ENCODE data around the gene SERINC5.

DNA sequence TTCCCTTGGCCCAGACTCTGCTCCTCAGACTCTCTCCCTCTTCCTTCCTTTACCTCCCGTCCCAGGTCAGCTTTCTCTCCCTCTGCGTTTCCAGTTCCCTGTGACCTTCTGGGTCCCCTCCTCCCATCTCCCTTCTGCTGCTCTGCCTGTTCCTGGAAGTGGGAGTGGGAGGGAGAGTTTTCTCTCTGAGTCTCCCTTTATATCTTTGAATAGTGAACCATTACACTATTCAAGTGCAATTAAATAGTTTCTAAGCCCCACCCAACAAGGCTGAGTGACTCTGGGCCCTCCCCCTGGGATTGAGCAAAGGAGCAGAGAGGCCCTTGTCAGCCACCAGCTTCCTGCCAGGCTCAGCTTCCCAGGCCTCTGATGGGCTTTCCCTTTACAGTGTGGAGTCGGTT is 185.9 kb downstream of the SERINC5 start:
- no peak for TF ChIP-seq OSR1 (CRISPR knock-in tag; IDR thresholded peaks at IDR 0.05)
- TF ChIP-seq, protein P1, sequence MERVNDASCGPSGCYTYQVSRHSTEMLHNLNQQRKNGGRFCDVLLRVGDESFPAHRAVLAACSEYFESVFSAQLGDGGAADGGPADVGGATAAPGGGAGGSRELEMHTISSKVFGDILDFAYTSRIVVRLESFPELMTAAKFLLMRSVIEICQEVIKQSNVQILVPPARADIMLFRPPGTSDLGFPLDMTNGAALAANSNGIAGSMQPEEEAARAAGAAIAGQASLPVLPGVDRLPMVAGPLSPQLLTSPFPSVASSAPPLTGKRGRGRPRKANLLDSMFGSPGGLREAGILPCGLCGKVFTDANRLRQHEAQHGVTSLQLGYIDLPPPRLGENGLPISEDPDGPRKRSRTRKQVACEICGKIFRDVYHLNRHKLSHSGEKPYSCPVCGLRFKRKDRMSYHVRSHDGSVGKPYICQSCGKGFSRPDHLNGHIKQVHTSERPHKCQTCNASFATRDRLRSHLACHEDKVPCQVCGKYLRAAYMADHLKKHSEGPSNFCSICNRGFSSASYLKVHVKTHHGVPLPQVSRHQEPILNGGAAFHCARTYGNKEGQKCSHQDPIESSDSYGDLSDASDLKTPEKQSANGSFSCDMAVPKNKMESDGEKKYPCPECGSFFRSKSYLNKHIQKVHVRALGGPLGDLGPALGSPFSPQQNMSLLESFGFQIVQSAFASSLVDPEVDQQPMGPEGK (CRISPR knock-in tag; IDR thresholded peaks at IDR 0.05; ENCODE audit: borderline replicate concordance) = no peak

Data from SK-N-SH treated with all-trans-retinoic acid at 6 μM for 48 hours (cell line).